Stimulated activated CD4-positive, alpha-beta T cell treated with anti-CD3 and anti-CD28 coated beads, Interleukin-15, amount 100 ng/mL, for 1 hour (primary cell): ENCODE results near the gene GYPC.

ENCODE experiments used
- DNase-seq, 2 donors: peaks; one replicate each; pipeline ENCODE4 v3.0.0-alpha.2; 2020; ENCODE audit warnings: low read depth in 1 of 2, low spot score in 1 of 2

The GYPC gene

GRCh38 chr2:126729896-126730295, 73.9 kb downstream of the GYPC start:
- DNase-seq, result no peak

DNA sequence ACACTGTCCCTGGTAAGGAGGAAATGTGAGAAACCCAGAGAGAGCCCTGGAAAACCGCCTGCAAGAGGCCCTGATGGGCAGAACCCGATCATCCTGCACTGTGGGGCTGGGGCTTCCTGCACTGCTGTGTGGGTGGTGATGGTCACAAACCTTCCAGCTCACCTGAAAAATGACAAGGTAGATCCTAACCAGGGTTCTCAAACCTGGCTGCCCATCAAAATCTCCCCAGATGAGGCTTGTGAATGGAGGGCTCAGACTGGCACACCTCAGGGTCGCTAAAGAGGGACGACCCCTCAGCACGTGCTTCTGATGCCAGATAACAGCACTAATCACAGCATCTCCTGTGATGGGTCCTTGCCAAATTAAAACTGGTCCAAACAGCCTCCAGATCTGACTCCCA, 74.7 kb downstream of the GYPC start:
- no peak for DNase-seq

DNA sequence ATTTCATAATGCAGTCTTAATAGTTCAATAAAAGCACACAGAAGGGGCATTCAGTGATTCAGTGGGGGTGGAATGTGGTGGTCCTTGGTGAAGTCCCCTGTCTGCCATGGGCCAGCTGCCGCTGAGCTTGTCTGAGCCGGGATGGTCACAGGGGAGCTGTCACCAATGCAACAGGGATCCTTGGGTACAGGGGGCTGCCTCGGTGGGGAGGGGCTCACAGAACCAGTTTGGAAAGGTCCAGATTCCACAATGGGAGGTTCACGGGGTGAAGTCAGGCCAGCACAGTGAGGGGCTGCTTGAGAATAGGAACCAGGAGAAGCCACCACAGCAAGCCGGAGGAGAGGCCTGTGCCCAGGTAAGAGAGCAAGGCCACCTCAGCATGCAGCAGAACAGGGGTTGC, 75.4 kb downstream of the GYPC start:
- no peak for DNase-seq

DNA sequence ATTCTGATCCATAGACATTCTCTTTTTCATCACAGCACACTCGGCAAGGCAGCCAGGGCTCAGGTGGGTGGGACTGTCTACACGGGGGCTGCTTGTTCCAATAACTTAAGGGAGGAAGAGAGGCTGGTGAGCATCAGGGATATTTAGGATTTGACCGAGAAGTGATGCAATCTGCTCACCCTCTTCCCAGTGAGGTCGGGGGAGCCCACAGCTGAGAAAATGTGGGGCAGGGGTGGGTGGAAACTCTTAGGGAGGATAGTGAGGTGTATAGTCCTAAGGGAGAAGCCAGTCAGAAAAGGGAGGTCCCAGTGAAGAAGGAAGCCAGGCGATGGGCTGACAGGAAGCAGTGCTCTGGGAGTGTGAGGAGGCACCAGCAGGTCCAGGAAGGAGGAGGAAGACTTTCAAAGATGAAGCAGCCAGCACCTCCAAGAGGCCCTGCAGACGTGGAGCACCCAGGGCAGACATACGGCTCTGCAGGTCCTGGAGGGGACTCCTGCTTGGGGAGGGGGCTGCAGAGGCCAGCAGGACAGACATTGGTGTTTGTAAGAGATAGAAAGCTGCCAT, 76.8 kb downstream of the GYPC start:
- no peak for DNase-seq

GRCh38 chr2:126733795-126734194, 77.8 kb downstream of the GYPC start:
- DNase-seq, result no peak

DNA sequence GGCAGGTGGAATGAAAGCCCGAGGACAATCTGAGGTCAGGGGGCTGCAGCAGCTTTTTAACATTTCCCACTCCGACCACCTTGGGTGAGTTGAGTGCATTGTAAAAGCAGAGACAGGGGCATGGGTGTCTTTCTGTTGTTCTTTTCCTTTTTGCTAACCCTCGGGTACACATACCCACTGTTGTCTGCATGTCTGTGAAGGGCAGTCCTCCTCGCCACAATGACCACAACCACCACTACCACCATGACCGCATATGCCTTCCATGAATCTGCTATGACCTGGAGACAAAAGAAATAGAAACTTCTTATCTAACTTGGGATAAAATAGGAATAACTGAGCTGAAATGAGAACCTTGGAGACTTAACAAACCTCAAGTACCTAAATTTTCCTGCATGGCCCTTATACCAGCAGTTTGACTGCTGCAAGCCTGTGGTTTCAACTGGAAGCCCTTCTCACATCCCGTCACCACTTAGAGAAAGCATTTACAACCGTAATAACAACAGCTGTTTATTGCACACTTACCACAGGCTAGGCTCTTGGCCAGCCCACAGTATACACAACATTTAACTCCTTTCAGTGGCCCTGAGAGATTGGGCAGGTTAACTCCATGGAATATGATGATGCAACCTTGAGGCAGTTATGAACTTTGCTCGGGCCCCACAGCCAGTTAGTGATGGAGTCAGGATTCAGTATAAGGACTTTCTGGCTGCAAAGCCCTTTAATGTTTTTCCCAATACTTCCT, 80.3 kb downstream of the GYPC start:
- DNase-seq, result no peak

DNA sequence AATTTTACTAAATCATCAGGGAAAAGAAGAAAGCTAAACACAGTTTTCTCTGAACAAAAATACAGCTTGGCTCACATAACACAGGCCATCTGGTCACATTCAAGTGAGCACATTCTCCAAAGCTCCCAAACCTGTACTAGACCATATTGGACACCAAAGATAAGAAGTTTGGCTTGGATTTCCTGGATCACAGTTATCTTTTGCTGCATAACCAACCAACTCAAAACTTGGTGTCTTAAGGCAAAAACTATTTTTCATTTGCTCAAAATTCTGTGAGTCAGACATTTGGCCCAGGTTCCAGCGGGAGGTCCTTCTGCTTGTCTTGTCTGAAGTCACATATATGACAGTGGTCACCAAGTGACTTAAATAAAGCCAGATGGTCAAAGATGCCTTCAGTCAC, 83.2 kb downstream of the GYPC start:
- DNase-seq, result no peak

DNA sequence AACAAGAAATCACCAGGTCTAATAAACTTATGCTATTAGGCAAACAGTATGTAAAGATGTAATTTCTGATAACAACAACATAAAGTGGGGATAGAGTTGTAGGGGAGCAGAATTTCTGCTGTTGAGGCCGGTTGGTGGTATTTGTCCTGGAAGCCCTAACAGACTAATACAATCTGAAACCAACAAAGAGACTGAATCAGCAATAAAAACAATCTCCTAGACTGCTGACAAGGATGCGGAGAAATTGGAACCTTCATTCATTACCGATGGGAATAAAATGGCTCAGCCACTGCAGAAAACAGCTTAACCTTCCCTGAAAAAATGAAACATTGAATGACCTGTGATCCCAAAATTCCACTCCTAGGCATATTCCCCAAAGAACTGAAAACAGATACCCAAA, 88.7 kb downstream of the GYPC start:
- no peak for DNase-seq
